NCI-H2081 treated with DMSO at 0.1 percent for 48 hours (cell line): ENCODE results near the gene CIROP.
"Not testable (repeated sequence)": the region's sequence is repeated elsewhere in the genome, so short reads cannot be mapped to it uniquely, and the experiment has no call there.

Experiments
- DNase-seq: peaks from one replicate; lab custom pipeline; 2025; lab: John Stamatoyannopoulos, UW

Gene CIROP

DNA sequence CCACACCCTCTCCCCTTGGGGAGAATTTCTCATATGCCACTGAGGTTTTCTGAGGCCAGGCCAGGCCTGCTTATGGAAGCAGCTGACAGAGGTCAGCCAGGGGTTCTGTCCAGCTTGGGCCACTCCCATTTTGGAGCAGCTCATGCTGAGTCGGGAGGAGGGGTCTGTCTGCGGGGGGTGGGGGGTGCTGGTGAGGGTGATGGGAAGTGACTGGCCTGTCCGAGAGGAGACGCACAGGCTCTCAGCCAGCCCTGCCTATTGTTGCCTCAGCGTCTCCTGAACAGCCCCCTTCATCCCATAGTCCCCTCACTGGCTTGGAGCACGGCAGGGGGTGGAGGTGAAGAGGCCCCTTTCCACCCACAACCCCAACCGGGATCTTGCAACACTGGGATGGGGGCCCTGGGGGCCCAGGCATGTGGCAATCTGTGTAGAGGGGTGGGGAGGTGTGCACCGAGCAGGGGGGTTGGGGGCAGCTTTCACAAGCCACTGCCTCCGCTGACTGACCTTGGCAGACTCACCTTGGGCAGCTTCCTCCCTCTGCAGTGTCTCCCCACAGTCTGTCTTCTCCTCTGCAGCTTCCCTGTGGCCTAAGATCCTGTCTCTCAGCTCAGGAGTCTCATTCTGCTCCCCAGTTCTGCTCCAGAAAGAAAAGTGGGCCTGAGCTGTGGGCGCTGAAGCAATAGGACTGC lies 8.8 kb upstream of the CIROP start:
- no peak for DNase-seq

DNA sequence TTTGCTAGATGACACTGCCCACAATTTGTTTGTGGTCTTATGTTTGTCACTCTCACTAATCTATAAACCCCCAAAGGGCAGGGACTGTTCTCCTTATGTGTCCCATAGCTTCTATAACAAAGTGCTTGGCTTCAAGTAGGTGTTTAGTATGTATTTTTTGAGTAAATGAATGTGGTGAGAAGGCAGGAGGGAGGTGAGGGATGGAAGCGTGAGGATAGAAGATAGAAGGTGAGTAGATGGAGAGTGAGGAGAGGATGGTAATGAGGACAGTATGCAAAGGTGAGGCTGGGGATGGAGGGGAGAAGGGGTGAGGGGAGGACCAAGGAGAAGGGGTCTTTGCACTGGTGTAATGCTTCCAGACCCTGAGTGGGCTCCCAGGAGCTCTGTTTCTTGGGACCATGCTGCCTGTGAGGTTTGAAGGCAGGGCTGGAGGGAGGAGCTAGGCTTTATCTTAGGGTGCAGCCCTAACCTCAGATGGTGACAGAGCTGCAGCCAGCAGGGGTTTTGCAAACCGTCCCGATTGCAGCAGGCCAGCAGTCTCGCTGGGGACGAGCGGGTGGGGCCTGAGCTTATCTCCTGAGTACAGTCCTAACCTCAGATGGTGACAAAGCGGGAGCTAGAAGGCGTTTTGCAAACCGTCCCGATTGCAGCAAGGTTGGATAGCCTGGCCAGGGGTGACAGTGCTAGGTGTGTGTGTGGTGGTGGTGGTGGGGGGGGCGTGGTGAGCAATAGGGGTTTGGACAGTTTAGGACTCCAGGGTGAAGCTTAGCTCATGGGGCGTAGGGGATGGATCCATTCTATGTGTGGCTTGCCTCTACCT lies 7.8 kb upstream of the CIROP start:
- DNase-seq, result no peak

DNA sequence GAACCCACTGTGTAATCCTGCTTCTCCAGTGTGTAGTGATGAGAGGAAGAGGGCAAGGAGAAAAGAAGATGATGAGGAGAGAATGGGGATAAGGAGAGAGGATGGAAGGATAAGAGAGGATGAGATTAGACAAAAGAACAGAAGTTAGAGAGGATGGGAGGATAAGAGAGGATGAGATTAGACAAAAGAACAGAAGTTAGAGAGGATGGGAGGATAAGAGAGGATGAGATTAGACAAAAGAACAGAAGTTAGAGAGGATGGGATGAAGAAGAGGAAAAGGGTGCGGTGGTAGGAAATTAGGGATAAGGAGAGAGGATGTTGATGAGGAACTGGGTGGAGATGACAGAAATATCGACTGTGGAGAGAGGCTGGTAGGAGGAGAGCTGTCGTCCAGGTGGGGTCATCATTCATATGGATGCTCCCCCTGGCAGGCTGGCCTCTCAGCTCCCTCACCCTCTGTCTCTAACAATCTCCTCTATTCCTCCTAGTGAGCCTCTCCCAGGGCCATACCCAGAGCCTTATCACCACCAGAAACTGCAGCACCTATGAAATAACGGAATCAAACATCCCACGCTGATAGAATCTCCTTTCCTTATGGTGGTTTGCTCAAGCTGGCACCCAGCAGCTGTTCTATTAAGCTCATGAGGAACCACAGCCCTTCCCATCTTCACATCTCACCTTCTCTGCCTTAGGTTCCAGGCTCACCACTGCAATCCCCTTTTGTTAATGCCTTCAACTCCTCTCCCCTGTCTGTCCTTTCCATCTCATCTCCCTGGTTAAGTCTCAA lies 6.0 kb upstream of the CIROP start:
- no peak for DNase-seq

DNA sequence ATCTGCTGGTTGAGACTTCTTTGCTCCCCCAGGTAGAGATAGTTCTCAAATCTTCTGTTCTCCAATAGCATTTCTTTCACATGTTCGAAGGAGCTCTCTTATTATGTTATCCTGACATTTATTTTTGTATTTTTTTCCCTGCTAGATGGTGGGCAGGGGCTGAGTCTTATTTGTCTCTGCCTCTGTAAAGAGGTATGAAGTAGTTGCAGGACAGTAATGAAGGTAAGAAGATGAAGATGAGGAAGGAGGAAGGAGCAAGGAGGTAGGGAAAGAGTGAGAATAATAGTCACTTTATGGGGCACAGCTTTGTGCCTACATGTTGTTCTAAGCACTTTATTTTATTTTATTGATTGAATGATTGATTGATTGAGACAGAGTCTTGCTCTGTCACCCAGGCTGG lies 5.0 kb upstream of the CIROP start:
- no peak for DNase-seq

DNA sequence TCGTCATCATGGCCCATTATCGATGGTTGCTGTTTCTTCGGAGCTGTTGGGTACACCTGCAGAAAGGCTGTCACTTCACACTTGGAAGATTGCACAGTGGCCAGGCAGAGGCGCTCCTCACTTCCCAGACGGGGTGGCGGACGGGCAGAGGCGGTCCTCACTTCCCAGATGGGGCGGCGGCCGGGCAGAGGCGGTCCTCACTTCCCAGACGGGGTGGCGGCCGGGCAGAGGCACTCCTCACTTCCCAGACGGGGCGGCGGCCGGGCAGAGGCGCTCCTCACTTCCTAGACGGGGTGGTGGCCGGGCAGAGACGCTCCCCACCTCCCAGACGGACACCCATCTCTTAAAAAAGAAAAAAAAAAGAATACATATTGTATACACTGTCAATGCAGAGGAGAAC lies 3.4 kb upstream of the CIROP start:
- not testable (repeated sequence) for DNase-seq

DNA sequence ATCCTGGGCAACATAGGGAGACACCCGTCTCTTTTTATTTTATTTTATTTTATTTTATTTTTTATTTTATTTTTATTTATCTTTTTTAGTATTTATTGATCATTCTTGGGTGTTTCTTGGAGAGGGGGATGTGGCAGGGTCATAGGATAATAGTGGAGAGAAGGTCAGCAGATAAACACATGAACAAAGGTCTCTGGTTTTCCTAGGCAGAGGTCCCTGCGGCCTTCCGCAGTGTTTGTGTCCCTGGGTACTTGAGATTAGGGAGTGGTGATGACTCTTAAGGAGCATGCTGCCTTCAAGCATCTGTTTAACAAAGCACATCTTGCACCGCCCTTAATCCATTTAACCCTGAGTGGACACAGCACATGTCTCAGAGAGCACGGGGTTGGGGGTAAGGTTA lies 2.8 kb upstream of the CIROP start:
- not testable (repeated sequence) for DNase-seq

DNA sequence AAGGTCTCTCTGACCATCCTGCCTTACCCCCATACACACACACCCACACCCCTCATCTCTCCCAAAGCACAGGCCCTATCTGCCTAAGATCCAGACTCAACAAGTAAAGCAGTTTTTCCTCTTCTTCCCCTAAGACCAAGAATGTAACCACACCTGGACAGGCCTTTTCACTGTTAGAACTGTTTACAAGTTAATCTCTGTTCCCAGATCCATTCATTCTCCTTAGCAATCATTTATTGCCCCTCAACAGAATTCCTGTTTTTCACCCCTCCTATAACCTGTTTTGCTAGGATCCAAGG lies 1.9 kb upstream of the CIROP start:
- DNase-seq, result no peak

DNA sequence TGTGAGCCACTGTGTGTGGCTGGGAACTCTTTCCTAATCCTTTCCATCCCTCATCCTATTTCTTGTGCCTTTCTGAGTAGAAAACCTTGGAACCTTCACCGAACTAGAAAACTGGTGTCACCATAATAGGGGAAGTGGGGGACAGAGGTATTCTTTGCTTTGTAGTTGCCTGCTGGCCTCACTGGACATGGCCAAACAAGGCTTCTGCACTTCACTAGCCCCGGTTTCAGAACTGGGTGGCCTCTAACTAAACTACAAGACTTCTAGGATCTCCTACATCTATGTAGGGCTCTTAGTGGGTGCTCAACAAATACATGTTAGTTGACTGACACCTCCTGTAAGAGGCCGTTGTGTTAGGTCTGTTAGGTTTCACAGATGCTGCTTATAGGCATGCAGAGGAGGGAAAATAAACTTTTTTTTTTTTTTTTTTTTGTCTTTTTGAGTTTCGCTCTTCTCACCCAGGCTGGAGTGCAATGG lies 597 bp upstream of the CIROP start:
- no peak for DNase-seq

DNA sequence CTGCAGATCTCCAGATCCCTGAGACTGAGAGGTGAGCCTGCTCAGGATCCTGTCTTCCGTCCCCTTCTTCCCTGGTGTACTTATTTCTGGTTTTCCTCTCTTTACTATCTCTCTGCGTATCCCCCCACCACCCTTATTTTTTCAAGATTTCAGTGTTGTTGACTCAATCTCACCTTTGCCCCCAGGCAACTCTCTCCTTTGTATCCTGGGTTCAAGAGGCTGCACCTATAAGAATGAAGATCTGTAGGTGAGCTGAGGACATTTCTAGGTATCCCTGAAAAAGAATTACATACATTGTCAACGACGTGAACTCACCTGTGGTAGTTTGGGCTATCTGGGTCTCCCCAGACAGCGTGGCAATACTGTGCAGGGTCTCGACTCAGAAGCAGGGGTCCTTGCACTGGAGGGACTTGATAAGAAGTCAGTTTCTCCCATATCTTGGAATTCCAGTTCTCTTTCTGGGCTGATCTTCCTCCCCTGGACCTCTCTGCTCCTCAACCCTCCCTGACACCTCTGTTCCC lies 659 bp downstream of the CIROP start:
- DNase-seq, result no peak

DNA sequence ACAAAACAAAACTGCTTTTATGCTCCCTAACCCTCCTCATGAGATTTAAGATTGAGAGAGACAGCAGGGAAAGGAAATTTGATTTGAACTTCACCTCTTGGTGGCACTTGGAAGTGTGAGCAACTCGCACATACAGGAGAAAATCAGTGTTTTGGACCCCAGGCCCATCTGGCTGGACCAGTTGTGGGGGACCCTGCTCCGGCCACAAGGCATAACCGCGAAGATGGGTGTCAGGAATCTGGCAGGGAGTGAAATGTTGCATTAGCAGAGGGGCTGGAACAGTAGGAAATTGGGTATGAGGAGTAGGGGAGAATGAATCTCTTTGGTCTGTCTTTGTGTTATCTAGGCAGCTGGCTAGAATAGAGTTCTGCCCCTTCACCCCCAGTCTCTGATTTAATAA lies 1.2 kb downstream of the CIROP start:
- no peak for DNase-seq

DNA sequence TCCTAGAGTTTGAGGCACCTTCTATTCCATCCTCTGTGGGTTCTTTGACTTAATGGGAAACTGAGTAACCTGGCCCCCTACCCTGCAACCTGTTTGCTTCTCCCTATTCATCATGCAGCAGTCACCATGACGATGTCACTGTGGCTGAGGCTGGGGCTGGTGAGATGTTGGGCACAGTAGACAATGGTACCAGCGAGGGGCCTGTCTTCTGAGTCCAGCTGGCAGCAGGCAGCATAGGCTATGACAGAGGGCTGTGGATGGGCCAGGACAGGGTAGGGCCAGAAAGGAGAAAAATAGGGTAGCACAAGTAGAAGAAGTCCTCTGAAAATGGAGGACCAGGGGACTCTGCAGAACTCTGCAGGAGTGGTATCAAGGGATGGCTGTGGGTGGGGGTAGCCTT lies 2.0 kb downstream of the CIROP start:
- no peak for DNase-seq

DNA sequence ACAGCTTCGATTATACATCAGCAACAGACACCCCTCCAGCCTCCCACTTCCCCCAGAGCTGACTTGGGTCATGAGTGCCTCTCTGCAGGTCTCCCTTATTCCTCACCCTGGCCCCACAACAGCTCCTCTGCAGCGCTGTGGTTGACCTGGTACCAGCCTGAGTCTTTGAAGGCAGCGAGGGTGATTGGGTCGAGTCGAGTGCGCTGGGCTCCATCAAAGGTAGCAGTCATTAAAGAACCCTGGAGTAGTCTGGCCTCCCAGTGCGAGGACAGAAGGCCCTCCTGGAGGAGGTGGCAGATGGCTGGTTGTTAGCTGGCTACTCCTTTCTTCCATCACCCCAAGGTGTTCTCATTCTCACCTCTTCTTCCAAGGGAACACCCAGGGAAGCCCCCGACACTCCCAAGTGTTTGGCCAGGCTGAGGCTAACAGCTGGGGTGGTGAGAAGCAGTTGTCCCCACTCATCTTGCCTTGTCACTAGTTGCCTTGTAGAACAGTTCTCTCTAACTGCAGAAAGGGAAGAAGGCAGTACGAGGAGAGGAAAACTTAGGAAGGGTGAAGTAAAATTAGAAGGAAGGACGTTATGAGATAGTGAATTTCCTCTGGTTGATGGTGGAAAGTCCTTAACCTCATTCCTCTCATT lies 2.7 kb downstream of the CIROP start:
- DNase-seq, result no peak

DNA sequence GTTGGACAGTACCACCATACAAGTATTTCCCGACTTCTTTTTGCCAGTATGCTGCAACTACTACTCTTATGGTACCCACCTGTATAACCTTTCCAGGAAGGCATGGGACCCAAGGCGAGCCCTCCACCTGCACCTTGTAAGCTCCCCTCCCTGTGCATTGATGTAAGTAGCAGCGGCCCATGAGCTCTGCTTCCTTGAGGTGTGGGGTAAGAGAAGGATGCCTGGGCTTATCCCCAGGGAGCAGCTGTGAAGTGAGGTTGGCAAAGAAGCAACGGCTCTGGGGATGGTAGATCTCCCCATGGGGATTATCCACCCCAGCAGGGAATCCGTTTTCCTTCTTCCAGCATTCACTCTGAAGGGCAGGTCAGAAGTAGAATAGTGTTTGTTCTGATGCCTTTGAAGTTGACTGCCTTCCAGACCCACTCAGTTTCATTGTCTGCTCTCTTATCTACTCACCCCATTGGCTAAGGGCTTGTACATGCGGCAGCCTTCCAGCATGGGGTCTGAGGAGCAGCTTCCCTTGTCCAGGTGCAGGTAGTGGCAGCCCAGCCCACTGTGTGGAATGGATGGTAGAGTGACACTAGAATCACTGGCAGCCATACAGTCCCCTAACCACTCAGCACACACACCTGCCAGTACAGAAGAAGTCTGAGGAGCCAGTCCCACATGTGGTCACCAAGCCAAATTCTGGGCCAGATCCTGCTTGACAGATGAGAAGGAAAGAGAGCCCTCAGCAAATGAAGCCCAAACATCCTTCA lies 3.4 kb downstream of the CIROP start:
- no peak for DNase-seq

DNA sequence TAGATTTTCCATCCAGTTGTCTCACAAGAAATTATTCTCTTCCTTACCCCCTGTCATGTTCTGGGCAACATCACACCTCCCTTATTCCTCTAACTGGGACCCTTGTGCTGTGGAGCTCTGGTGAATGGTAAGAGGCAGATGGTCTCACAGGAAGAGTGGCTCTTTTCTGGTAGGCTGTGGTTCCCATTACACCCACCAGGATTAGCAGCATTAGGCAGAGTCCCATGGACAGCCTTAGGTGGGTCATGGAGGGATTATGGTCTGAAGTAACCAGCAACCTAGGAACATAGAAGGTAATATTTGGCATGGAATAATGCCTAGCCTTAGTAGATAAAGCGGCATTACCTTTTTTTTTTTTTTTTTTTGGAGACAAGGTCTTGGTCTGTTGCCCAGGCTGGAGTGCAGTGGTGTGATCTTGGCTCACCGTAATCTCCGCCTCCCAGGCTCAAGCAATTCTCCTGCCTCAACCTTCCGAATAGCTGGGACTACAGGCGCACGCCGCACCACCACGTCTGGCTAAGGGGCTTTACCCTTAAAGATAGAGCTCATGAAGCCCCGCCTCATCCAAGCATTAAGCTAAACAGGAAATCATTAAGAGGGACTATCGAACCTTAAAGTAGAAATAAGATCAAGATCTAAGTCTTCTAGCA lies 5.5 kb downstream of the CIROP start:
- DNase-seq, result no peak

DNA sequence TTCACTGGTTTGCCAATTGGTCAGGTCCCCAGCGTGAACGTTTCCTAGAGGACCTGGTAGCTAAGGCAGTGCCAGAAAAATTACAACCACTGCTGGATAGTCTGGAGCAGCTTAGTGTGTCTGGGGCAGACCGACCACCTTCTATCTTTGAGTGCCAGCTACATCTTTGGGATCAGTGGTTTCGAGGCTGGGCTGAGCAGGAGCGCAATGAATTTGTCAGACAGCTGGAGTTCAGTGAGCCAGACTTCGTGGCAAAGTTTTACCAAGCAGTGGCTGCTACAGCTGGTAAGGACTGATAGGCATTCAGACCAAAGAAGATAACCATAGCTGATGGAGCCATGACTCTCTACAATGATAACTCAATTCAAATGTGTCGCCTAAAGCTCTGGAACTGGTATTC lies 7.0 kb downstream of the CIROP start:
- DNase-seq, result no peak

DNA sequence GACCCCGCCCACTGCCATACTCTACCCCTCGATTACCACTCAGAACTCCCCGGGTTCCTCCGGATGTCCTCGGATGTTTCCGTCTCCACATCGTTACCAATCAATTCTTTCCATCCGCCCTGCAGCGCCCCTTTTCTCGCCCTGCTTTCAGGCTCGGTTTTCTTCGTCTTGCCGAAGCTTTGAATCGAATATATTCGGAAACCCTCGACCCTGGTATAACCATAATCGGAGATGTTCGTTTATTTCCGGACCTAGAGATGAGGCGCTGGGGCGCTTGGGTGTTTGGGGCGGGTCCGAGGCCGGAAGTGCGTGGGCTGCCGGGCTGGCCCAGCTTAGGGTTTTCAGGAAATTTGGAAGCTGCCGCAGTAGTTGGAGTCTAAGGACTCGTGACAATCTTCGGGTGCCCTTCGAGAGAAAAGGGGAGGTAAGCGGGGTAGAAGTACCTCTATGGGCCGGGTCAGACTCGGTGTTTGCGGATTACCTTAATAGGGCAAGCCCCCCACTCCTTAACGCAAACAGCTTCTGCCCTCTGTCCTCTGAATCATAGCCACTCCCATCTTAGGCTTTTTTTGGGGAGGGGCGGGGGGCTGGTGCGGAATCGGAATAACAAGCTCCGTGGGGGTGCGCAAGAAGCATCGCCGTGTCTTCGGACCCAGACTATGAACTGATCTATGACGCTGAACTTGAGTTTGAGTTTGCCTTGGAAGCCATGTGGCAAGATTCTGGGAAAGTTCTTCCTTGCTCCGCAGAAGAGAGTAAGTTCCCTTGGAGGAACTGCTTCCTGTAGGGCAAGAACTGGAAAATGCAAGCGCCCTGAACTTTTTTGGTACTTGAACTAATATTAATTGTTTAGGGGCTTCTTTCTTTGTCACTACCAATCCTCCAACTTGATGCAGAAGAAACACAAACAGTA lies 9.3 kb downstream of the CIROP start, which contains the start of gene C14orf119:
Gene C14orf119 (plus strand): TSS at position 310 of the 913 bp plus-strand sequence. CDS start 2,154 bp downstream, outside the sequence.
- DNase-seq, result no peak

DNA sequence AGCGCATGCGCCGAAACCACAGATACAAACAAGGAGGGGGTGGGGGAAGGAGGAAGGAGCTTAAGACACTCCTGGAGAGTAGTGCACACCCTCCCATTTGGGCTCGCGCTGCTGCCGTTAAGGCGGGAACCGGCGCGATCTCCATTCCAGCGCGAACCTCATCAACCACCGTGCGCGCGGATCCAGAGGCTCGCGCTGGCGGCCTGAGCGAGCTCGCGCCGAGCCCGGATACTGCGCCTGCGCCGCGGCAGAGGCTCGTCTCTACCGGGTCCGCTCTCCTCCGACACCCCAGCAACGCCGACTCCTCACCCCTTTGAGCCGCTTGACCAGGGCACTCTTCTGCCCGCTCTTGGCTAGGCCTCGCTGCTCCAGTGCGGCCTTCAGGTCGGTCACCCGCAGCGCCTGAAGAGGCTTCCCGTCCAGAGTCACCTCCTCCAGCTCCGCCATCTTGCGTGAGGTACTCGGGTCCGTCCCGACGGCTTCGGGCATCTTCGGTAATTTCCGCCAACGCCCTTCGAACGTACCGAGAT lies 10.1 kb downstream of the CIROP start, which contains the start of gene ACIN1:
Gene ACIN1 (minus strand): TSS at position 471 of the 530 bp plus-strand sequence. CDS start 24 bp downstream, at position 447.
- no peak for DNase-seq

DNA sequence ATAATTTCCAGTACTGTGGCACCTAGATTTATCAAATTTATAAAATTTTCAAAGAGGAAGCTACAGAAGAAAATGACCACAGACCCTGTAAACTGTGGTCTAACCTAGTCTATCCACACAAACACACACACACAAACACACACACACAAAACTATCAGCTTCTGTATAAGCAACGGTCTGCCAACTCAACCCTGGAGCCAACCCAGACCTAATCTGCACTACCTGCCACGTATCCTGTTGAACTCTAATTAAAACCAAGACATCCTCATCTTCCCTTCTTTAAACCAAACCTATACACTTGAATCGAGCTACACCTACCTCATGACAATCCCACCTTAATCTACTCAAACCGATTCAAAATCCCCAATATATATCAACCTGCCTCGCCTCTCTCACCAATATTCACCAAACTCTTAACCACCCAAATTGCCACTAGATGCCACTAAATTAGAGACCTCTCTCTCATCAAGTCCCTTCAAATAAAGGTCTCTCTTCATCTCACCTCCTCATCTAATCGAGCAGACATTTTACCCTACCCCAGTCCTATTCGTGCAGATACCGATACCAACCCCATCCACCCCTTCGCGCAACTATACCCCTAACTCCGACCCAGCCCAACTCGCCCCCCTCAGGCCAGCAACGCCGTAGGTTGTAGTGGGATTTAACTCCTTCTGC lies 10.7 kb downstream of the CIROP start:
- no peak for DNase-seq

DNA sequence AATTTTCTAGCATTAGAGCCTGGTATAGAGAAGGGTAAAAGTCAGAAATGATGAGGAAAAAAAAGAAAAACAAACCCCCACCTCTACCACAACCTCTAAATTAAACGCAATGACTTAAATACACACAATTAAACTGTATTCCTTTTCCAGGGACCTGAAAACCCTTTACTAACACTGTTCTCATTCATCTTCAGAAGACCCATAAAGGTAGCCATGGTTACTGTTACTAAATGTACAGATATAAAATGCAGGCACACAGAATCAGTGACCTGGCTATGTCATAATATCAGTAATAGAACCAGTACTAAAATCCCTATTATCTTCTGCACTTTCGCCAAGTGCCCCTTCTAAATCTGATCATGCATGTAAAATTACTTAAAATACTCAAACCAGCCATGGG lies 11.3 kb downstream of the CIROP start:
- no peak for DNase-seq
